SJSA1 (cell line): ENCODE measurements around the gene CDK11A. TPM values are rescaled to one million over a fixed set of nuclear protein-coding genes. Genes with fewer than 3 reads are reported as not detected.
"Not testable (repeated sequence)": the region's sequence is repeated elsewhere in the genome, so short reads cannot be mapped to it uniquely, and the experiment has no call there.

Experiments used
- DNase-seq, 2 experiments: peaks; one replicate each; pipeline ENCODE4 v3.0.0-alpha.2; 2015 to 2020; ENCODE audit warnings: low spot score in 2 of 2, low read depth in 1 of 2
- H3K27ac ChIP-seq: fragments of 250-450 bp; sonication (Bioruptor Pico); 2 replicates; pipeline ENCODE4 v1.5.1; 2020; ENCODE audit warnings: mild to moderate bottlenecking, moderate library complexity
- H3K27me3 ChIP-seq: fragments of 250-450 bp; sonication (Bioruptor Pico); replicated peaks from 2 replicates; pipeline ENCODE4 v1.5.1; 2020; ENCODE audit warnings: mild to moderate bottlenecking, moderate library complexity
- H3K36me3 ChIP-seq: fragments of 250-450 bp; sonication (Bioruptor Pico); 2 replicates; pipeline ENCODE4 v1.5.1; 2020; ENCODE audit warnings: mild to moderate bottlenecking
- H3K4me1 ChIP-seq: fragments of 250-450 bp; sonication (Bioruptor Pico); replicated peaks from 2 replicates; pipeline ENCODE4 v1.6.1; 2021; ENCODE audit warnings: mild to moderate bottlenecking
- H3K4me3 ChIP-seq: fragments of 250-450 bp; sonication (Bioruptor Pico); 2 replicates; pipeline ENCODE4 v1.5.1; 2020; ENCODE audit warnings: mild to moderate bottlenecking
- H3K9me3 ChIP-seq: fragments of 250-450 bp; sonication (Bioruptor Pico); replicated peaks from 2 replicates; pipeline ENCODE4 v1.5.1; 2020; ENCODE audit warnings: mild to moderate bottlenecking
- total RNA-seq: library from RNA; depleted of rRNA; stranded (reverse); fragments of >200 nt; shearing (Covaris generic); gene quantifications from 2 replicates; pipeline ENCODE4 v1.2.3, GENCODE V29; 2014; rRNA removed

The CDK11A gene
- total RNA-seq, 1 experiment from 2014 or later: 11.8 TPM

DNA sequence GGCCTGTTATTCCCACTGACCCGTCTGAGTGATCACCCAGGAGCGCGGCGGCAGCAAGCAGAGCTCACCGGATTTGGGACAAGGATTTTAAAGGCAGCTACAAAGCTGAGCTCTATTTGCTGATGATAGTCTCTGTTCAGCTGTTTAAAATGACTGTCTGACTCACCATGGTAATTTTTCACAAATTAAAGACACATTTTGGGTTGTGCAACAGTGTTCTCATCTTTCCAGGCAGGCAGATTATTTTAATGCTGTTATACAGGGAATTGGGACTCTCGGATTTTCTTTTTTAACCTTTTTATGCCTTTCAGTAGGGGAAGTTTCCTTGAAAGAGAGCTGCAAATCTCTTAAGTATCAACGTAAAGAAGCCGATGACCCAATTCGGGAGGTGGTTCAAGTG, 61.8 kb downstream of the CDK11A start:
- not testable (repeated sequence) for H3K4me3 ChIP-seq, H3K27ac ChIP-seq, DNase-seq, H3K4me1 ChIP-seq, H3K27me3 ChIP-seq, H3K9me3 ChIP-seq
- H3K36me3 ChIP-seq: peaks cover 18% of the 10 kb centered on the region

DNA sequence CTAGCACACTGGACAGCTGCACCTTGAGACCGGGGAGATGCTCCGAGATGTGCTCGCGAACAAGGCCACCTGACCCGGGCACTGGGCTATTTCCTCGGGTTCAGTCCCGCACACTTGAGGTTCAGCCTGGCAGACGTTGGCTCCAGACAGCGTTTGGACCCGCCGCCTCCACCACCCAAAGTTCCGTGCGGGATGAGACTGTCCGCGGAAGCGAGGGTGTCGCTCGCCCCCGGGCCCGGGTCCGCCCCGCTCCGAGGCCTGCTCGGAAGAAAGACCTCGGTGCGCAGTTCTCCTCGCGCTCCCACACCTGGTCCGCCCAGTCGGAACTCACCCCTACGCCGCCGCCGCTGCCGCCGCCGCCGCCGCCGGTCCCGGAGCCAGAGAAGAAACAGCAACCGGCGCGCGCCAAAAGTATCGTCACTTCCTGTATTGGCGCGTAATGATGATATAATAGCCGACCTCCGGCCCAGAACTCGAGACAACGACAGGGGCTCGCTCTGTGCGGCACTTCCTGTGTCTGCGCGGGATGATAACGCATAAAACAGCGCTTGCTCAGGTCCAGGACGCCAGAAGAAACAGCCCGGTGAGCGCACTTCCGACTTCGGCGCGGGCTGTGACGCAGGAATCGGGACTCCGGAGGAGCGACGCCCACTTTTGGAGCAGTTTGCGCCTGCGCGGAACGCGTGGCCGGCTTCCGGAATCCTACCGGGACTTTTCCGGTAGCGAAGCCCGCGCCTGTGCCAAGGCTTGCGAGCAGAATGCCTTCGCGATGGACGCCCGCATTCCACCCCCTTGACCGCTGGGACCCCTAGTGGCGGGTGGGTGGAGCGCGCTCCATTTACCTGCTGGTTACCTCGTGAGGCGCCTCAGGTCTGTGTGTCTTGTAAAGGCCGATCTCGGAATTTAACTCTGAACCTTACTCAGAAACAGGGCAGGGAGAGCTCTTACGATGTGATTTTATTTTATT, 65.3 kb downstream of the CDK11A start, which contains the start of gene CDK11B:
CDK11B (minus strand) TSS at position 422 of the 967 bp plus-strand sequence. CDS start 1,519 bp downstream, outside the sequence.
- Histone ChIP-seq H3K36me3 (peaks cover 25% of the 10 kb centered on the region), H3K4me3 (peak within 1 kb of the TSS; percentile 82), H3K27ac (peak within 1 kb of the TSS; percentile 82)
- not testable (repeated sequence) for H3K4me1 ChIP-seq, H3K27me3 ChIP-seq, H3K9me3 ChIP-seq
- DNase-seq: peak; percentile 97 to 98

Other genes with a start within 250 kb of the CDK11A start
- gene ATAD3A, start 212.2 kb downstream of the CDK11A start, total RNA-seq: 32.7 and 51.6 TPM in 2 replicates
- gene TMEM240, start 183.7 kb downstream of the CDK11A start, total RNA-seq: 0.31 and 0.47 TPM in 2 replicates
- gene SSU72, start 149.5 kb downstream of the CDK11A start, total RNA-seq: 57.2 and 58.6 TPM in 2 replicates
- 0.50 and 0.76 TPM in 2 replicates for gene FNDC10, start 124.2 kb downstream of the CDK11A start, total RNA-seq
- 34.4 and 44.8 TPM in 2 replicates for gene MIB2, start 108.9 kb downstream of the CDK11A start, total RNA-seq
- gene MMP23B, start 92.2 kb downstream of the CDK11A start, total RNA-seq: 0.79 and 4.6 TPM in 2 replicates
- 14.8 and 23.8 TPM in 2 replicates for gene CDK11B, start 65.4 kb downstream of the CDK11A start, total RNA-seq
- 8.9 and 13.1 TPM in 2 replicates for gene SLC35E2B, start 31.6 kb downstream of the CDK11A start, total RNA-seq
- gene NADK, start 54.1 kb upstream of the CDK11A start, total RNA-seq: 50.4 and 62.1 TPM in 2 replicates
- 98.9 and 108 TPM in 2 replicates for gene GNB1, start 166.7 kb upstream of the CDK11A start, total RNA-seq
- 0.41 TPM in 1 of 2 replicates, not detected in the other for gene CALML6, start 190.9 kb upstream of the CDK11A start, total RNA-seq
- 0.87 TPM in 1 of 2 replicates, not detected in the other for gene TMEM52, start 194.9 kb upstream of the CDK11A start, total RNA-seq